ENCODE results near the gene HS6ST3. TPM values are rescaled to one million over a fixed set of nuclear protein-coding genes. Genes with fewer than 3 reads are reported as not detected.

The HS6ST3 gene
- total and polyA plus RNA-seq, 2 of the 13 experiments (the other 11 are each of a cell fraction or from before 2014, with no cell fraction given) = not detected

- in situ Hi-C loops (cut with HindIII; ENCODE audit: extremely low pct_ligation_motif_present, low pct_unique_long_range_greater_than_20kb) = no loop called here
- intact Hi-C loops (cut with micrococcal nuclease; ENCODE audit: unreplicated experiment) = no loop called here
These were observed 125.0 kb downstream of the HS6ST3 start for GRCh38 chr13:96214824-96215445.

More at GRCh38 chr13:96214824-96215445, 125.0 kb downstream of the HS6ST3 start:
- BruUV-seq (replicated peaks) = no TSS peak
- H3K79me2 ChIP-seq (ENCODE audit: insufficient read depth, low read length) = no peaks in the 10 kb centered on the region
- no peaks in the 10 kb centered on the region for H3K4me1 ChIP-seq (ENCODE audit: insufficient read depth, low read length)
- H3K9me3 ChIP-seq (ENCODE audit: low read length) = no peaks in the 10 kb centered on the region
- no peak for FAIRE-seq
- TF ChIP-seq KAT8 (CRISPR knock-in tag; IDR thresholded peaks at IDR 0.05) = no peak
- no peak for TF ChIP-seq ZNF251 (CRISPR knock-in tag; IDR thresholded peaks at IDR 0.05)
- no peak for TF ChIP-seq EHMT2 (IDR thresholded peaks at IDR 0.05; ENCODE audit: borderline replicate concordance, low read depth, low read length)
- TF ChIP-seq SKI (IDR thresholded peaks at IDR 0.05; ENCODE audit: partially characterized antibody) = no peak
- TF ChIP-seq IKZF4 (CRISPR knock-in tag; IDR thresholded peaks at IDR 0.05; ENCODE audit: borderline replicate concordance, low read depth, not compliant biosample characterization) = no peak
- no peak for TF ChIP-seq ZNF574 (CRISPR knock-in tag; IDR thresholded peaks at IDR 0.05)
- H3K27me3 ChIP-seq (ENCODE audit: control insufficient read depth in 1 of 2, insufficient read depth in 2 of 2, low read length in 2 of 2) = no peaks in the 10 kb centered on the region
- WGBS (ENCODE audit: low lambda C conversion rate) = 4% methylated on average over 9 of the region's 11 CpGs
- H3K27ac ChIP-seq (ENCODE audit: extremely low read length, insufficient read depth, low read length) = no peak overlapping the region
- no peak overlapping the region for H2AFZ ChIP-seq (ENCODE audit: low read length)
- no peak overlapping the region for H3K4me3 ChIP-seq (replicated peaks in 1 of 3; ENCODE audit: insufficient read depth in 1 of 3, low read depth in 2 of 3, low read length in 3 of 3)
- no peak for DNase-seq (ENCODE audit: low spot score)
- no peaks in the 10 kb centered on the region for H3K36me3 ChIP-seq (replicated peaks in 1 of 2; ENCODE audit: control insufficient read depth in 1 of 2, insufficient read depth in 2 of 2, low read length in 2 of 2)
- ChIA-PET CTCF (ENCODE audit: low intra/inter-chr PET ratio, low total read pairs) (no interaction called here), POLR2A (no interaction called here)
- no peaks in the 10 kb centered on the region for H4K20me1 ChIP-seq (ENCODE audit: insufficient read depth, low read length)
- no peak overlapping the region for H3K4me2 ChIP-seq (ENCODE audit: low read depth, low read length)
- H3K9ac ChIP-seq (ENCODE audit: insufficient read depth, low read depth, low read length) = no peak overlapping the region
- no peak for ATAC-seq
